Neural crest cell (in vitro differentiated cells): ENCODE data around the gene AP3M1. TPM values are rescaled to one million over a fixed set of nuclear protein-coding genes. Genes with fewer than 3 reads are reported as not detected.
A peak's percentile ranks its signal among the peaks of the same experiment; 100 is the strongest.

ENCODE experiments used
- DNase-seq: peaks from one replicate; pipeline ENCODE4 v3.0.0; 2021; ENCODE audit warnings: low read depth, mixed read lengths, low spot score
- H3K27ac Mint-ChIP-seq: one replicate; pipeline ENCODE4 v1.8.0; 2021; ENCODE audit warnings: mild to moderate bottlenecking, mixed read lengths; ENCODE audit not compliant: unreplicated experiment
- H3K27me3 Mint-ChIP-seq: 2 replicates; pipeline ENCODE4 v1.8.0; 2021; ENCODE audit warnings: low read depth, mild to moderate bottlenecking, mixed read lengths
- H3K36me3 Mint-ChIP-seq: 2 replicates; pipeline ENCODE4 v1.8.0; 2021; ENCODE audit warnings: low read depth, mild to moderate bottlenecking, mixed read lengths
- H3K4me1 Mint-ChIP-seq: 2 replicates; pipeline ENCODE4 v1.8.0; 2021; ENCODE audit warnings: mixed read lengths
- H3K4me3 Mint-ChIP-seq: one replicate; pipeline ENCODE4 v1.8.0; 2021; ENCODE audit warnings: mild to moderate bottlenecking, mixed read lengths
- H3K9me3 Mint-ChIP-seq: 2 replicates; pipeline ENCODE4 v1.8.0; 2021; ENCODE audit warnings: mixed read lengths
- total RNA-seq: library from RNA; stranded (reverse); gene quantifications from 2 replicates; pipeline ENCODE4 v1.2.1, GENCODE V29; 2021
- TF ChIP-seq, protein P1 (sequence below): fragments of 200-600 bp; sonication (generic); conservative IDR thresholded peaks from 2 replicates; pipeline ENCODE4 v1.5.0; 2021; ENCODE audit warnings: antibody characterized with exemption, mild to moderate bottlenecking

The AP3M1 gene
- total RNA-seq, 1 donor from 2014 or later = 69.5 TPM

DNA sequence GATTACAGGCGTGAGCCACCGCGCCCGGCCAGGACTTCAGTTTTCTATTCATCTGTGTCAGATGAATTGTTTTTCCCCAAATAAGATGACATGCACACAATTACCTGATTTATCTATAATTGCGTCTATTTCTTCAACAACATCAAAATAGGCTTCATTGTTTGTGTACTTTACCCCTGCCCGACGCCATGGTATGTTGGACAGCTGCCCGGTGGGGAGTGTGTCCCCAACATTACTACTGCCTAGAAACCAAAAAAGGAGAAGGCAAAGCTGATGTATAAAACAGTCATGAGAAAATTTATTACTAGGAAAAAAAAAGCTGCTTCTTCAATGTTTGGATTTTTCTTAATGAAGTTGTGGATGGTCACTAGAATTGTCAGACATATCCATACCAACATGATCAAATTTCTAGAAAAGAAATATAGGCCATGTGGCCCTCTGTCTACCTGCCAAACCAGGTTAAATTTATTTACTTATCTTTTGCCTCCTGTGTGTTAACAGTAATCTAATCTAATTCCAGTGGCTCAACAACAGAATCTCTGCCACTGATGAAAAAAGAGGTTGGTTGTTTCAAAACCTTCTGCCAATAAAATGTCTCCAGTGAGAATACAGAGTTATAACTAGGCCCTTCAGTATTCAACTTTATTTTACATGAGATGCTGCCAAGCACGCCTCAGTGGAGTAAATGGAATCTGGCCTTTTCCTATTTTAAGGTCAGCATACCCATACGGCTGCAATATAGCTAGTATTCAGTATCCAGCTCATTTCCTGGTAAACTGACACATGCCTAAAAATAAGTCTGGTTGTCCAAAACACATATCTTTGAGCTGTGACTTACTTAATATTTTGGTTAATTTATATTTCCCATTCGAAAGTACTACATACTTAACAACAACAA lies 16.5 kb downstream of the AP3M1 start:
- no peaks in the 10 kb centered on the region for H3K9me3 Mint-ChIP-seq
- no peaks in the 10 kb centered on the region for H3K4me1 Mint-ChIP-seq
- H3K36me3 Mint-ChIP-seq = peaks cover 18% of the 10 kb centered on the region
- H3K27me3 Mint-ChIP-seq = no peaks in the 10 kb centered on the region
- no peak for DNase-seq
- no peak overlapping the region for H3K27ac Mint-ChIP-seq
- H3K4me3 Mint-ChIP-seq = no peak overlapping the region
- TF ChIP-seq, protein P1, sequence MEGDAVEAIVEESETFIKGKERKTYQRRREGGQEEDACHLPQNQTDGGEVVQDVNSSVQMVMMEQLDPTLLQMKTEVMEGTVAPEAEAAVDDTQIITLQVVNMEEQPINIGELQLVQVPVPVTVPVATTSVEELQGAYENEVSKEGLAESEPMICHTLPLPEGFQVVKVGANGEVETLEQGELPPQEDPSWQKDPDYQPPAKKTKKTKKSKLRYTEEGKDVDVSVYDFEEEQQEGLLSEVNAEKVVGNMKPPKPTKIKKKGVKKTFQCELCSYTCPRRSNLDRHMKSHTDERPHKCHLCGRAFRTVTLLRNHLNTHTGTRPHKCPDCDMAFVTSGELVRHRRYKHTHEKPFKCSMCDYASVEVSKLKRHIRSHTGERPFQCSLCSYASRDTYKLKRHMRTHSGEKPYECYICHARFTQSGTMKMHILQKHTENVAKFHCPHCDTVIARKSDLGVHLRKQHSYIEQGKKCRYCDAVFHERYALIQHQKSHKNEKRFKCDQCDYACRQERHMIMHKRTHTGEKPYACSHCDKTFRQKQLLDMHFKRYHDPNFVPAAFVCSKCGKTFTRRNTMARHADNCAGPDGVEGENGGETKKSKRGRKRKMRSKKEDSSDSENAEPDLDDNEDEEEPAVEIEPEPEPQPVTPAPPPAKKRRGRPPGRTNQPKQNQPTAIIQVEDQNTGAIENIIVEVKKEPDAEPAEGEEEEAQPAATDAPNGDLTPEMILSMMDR = no peak

- Mint-ChIP-seq H3K27me3 (no peaks in the 10 kb centered on the region), H3K4me3 (no peak overlapping the region), H3K4me1 (no peaks in the 10 kb centered on the region), H3K27ac (no peak overlapping the region), H3K36me3 (peaks cover 9% of the 10 kb centered on the region), H3K9me3 (no peaks in the 10 kb centered on the region)
- DNase-seq = no peak
- TF ChIP-seq, protein P1 = no peak
Observed at GRCh38 chr10:74123081-74123480, 27.5 kb downstream of the AP3M1 start.

GRCh38 chr10:74122060-74122459 lies 28.6 kb downstream of the AP3M1 start:
- H3K4me1 Mint-ChIP-seq = no peaks in the 10 kb centered on the region
- H3K4me3 Mint-ChIP-seq = no peak overlapping the region
- no peaks in the 10 kb centered on the region for H3K27me3 Mint-ChIP-seq
- no peak for DNase-seq
- peaks cover 9% of the 10 kb centered on the region for H3K36me3 Mint-ChIP-seq
- TF ChIP-seq, protein P1 = no peak
- peak overlapping the region; percentile 82 for H3K27ac Mint-ChIP-seq
- H3K9me3 Mint-ChIP-seq = no peaks in the 10 kb centered on the region

DNA sequence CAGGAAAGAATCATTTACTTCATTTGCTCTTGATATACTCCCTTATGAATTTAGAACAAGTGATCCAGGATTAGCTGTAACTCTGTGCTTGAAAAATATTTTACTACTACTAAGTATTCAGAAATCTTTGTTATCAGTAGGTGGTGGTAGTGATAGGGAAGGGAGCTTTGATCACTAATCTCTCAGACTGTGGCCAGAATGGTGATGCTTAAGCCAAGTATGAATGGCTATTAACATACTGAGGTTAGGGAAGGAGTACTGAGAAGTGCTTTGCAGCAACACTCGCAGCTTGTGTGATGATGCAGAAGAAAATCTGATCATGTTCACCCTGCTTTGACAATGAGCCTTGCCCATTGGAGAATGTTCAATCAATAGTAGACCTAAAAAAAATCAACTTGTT lies 29.3 kb downstream of the AP3M1 start:
- Mint-ChIP-seq H3K4me3 (no peak overlapping the region), H3K9me3 (no peaks in the 10 kb centered on the region), H3K4me1 (no peaks in the 10 kb centered on the region), H3K36me3 (peaks cover 9% of the 10 kb centered on the region), H3K27me3 (no peaks in the 10 kb centered on the region), H3K27ac (no peak overlapping the region)
- TF ChIP-seq, protein P1 = no peak
- no peak for DNase-seq

DNA sequence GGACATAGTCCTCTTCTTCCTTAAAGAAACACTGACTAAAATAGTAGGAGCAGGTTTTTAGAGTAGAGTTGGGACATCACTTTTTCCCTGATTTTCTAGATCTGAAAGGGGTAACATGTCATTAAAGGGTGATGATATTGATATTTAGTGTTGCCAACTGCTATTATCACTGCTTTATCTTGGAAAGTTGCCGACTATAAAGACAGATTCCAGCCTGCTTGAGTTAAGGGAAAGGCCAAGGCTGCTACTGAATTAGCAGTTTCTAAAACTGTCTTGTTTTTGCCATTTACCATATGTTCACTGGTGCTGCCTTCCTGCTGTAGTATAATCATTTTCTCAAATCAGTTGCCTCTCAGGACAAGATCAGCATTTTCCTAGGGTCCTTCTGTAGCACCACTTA lies 29.7 kb downstream of the AP3M1 start:
- H3K27me3 Mint-ChIP-seq = no peaks in the 10 kb centered on the region
- no peaks in the 10 kb centered on the region for H3K4me1 Mint-ChIP-seq
- no peak overlapping the region for H3K4me3 Mint-ChIP-seq
- DNase-seq = no peak
- H3K36me3 Mint-ChIP-seq = peaks cover 6% of the 10 kb centered on the region
- no peak overlapping the region for H3K27ac Mint-ChIP-seq
- TF ChIP-seq, protein P1 = no peak
- no peaks in the 10 kb centered on the region for H3K9me3 Mint-ChIP-seq
